ENCODE measurements around the gene IQGAP2.

GRCh38 chr5:76689321-76690036 is 286.4 kb downstream of the IQGAP2 start:
- TF ChIP-seq CTCF (IDR thresholded peaks at IDR 0.05), result no peak
- no peak for TF ChIP-seq EP300 (IDR thresholded peaks at IDR 0.05; ENCODE audit: low read depth)

Measured in transverse colon (tissue), 3 donors.